GDM1 (cell line): ENCODE measurements around the gene COL2A1.

Source experiments
- DNase-seq: peaks from one replicate; lab custom pipeline; 2025; lab: John Stamatoyannopoulos, UW

Gene COL2A1

GRCh38 chr12:48012070-48012469 is 7.8 kb upstream of the COL2A1 start:
- DNase-seq = no peak

GRCh38 chr12:48010366-48010970 is 6.2 kb upstream of the COL2A1 start:
- DNase-seq = no peak

GRCh38 chr12:48009471-48009870 is 5.2 kb upstream of the COL2A1 start:
- no peak for DNase-seq

GRCh38 chr12:48008950-48009349 is 4.7 kb upstream of the COL2A1 start:
- no peak for DNase-seq

GRCh38 chr12:48008349-48008748 is 4.1 kb upstream of the COL2A1 start:
- no peak for DNase-seq

- DNase-seq = no peak
Measured at GRCh38 chr12:48007206-48007605, 2.9 kb upstream of the COL2A1 start.

- DNase-seq = no peak
Measured at GRCh38 chr12:48005750-48006021, 1.4 kb upstream of the COL2A1 start.

GRCh38 chr12:48005001-48005749 is 899 bp upstream of the COL2A1 start:
- DNase-seq = no peak

GRCh38 chr12:48003226-48004052 is 837 bp downstream of the COL2A1 start:
- DNase-seq = no peak

GRCh38 chr12:48002773-48003218 is 1.5 kb downstream of the COL2A1 start:
- no peak for DNase-seq

GRCh38 chr12:48002414-48002730 is 1.9 kb downstream of the COL2A1 start:
- no peak for DNase-seq

- no peak for DNase-seq
Measured at GRCh38 chr12:48001505-48002413, 2.5 kb downstream of the COL2A1 start.

GRCh38 chr12:48000878-48001504 is 3.3 kb downstream of the COL2A1 start:
- no peak for DNase-seq

GRCh38 chr12:47999816-48000215 is 4.5 kb downstream of the COL2A1 start:
- DNase-seq = no peak

GRCh38 chr12:47997321-47997720 is 7.0 kb downstream of the COL2A1 start:
- no peak for DNase-seq

GRCh38 chr12:47995981-47996401 is 8.3 kb downstream of the COL2A1 start:
- no peak for DNase-seq

- no peak for DNase-seq
Measured at GRCh38 chr12:47993491-47993890, 10.8 kb downstream of the COL2A1 start.

- no peak for DNase-seq
Measured at GRCh38 chr12:47992776-47993175, 11.5 kb downstream of the COL2A1 start.

GRCh38 chr12:47991106-47992061 is 12.9 kb downstream of the COL2A1 start:
- no peak for DNase-seq

GRCh38 chr12:47990351-47991105 is 13.7 kb downstream of the COL2A1 start:
- DNase-seq = peak; percentile 88
